RKO (cell line): ENCODE results near the gene NECTIN1.

ENCODE experiments used
- DNase-seq: peaks from one replicate; pipeline ENCODE4 v3.0.0-alpha.2; 2016; ENCODE audit warnings: low spot score

The NECTIN1 gene

DNA sequence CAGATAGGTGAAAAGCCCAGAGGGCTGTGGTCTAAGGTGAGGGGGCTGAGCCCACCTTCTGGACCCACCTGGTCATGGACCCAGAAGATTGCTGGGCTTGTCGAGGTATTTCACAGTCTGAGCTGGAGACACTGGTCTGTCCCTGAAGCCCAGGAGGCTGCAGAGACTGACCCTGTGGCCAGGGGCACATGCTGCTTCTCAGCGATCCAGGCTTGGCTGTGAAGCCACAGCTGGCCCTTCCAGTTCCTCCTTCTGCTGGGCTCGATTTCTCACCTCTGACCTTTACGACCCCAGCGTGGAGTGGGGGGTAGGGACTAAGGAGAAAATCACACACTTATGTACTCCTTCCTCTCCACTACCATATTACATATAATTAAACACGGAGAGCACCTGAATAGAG is 88.5 kb downstream of the NECTIN1 start:
- no peak for DNase-seq

GRCh38 chr11:119639642-119640205 is 89.3 kb downstream of the NECTIN1 start:
- no peak for DNase-seq

DNA sequence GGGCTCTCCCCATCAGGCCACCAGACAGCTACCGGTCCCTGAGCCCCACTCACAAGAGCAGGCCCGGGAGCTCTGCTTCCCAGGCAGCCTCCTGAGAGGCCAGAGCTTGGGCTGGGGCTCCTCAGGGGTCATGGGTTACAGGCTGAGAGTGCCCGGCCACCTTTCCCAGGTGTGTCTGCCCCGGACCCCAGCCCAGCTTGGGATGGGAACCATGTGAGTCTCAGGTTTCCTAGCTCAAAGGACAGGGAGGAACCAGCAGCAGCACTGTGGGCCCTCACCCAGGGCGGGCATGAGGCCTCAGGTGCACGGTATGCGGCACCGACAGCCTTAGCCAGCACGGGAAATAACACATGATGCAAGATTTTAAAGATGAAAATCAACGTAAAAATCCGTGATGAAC is 90.1 kb downstream of the NECTIN1 start:
- no peak for DNase-seq

GRCh38 chr11:119637481-119637880 is 91.5 kb downstream of the NECTIN1 start:
- no peak for DNase-seq

DNA sequence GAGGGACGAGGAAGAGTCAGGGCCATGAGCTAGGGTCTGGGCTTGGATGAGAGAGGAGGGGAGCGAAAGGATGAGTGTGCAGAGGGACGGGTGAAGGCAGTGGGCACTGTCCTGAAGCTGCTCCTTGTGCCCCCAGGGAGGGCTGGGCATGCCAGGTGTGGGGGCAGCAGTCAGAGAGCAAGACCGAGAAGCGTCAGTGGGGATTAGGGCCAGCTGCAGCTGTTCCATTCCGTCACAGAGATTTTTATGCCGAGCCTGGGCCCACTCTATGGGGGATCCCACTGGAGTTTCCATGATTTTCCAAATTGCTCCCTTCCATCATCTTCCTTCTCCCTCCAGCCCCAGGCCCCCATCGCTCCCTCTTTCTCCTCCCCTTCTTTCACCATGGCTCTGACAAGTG is 93.2 kb downstream of the NECTIN1 start:
- no peak for DNase-seq

DNA sequence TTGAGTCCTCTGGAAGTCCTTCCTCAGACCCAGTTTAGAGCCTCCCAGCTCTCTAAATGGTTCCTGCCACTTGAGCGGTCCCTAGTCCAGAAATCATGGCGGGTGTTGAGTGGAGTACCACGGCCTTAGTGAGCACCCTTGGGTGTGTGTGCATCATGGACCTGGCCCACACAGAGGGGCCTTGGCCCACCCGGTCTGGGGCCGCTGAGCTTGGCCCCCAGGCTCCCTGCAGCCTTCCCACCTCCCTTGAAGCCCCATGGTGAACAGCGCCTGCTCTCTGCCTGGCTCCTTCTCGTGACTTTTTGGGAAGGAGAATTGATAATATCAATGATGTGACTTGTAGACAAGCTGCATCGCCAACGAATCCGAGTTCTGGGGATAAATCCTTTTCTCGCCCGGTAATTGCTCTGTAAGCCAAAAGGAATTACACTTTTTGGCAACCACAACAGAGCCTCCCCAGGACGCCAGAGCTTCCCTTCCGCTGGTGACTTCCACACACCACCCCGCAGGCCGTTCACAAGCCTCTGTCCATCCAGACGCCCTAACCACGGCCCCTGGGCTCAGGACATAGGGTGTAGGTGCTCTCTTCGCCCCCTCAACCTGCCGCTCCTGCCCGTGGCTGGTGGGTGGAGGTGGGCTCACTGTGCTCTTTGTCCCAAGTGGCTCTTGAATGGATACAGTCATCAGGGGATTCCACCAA is 93.8 kb downstream of the NECTIN1 start:
- DNase-seq = no peak

DNA sequence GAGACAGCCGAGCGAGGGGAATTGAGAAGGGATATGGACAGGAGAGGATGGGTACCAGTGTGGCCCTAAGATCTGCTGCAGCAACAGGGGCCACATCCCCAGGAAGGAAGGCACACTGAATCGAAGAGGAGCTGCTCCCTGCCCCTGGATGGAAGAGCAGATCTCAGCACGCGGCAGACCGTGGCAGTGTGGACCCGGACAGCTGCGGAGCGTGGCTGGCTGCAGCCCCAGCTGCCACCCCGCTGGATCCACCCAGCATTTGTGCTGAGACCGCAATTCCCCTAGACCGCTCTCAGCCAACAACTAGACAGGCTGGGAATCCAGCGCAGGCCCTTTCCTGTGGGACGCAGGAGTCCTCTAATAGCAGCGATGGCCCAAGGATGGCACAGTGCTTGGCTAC is 94.7 kb downstream of the NECTIN1 start:
- no peak for DNase-seq

DNA sequence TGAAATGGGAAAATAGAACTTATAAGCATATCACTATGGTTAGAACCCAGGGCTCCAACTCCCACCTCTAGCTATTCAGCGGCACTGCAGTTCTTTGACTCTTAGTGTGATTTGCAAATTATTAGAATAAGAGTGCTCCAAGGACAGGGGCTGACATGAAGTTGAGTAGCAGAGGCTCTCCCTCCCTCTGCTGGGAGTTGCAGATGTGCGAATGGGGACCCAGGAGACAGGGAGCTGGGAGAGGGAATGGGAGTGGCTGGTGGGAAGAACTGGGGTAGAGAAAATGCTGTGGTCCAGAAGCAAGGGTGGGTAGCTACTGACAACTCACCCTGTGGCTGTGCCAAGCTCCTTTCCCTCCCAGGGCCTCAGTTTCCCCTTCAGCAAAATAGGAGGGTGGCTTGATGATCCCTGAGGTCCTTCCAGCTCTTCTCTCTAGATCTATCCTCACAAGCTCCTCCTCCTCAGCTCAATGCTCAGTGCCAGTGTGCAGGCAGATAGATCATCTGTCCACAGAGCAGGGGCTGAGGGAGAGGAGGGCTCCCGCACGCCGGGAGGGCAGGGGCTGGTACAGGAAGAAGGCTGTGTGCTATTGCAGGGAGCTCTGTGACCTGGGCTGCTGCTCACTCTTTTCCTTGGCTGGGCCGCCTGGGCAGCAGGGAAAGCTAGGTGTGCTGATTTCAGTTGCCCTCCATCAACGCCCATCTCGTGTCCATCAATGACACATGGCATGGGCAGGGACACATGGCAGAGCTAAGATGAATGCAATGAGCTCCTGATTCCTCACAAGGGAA is 99.0 kb downstream of the NECTIN1 start:
- DNase-seq = no peak

DNA sequence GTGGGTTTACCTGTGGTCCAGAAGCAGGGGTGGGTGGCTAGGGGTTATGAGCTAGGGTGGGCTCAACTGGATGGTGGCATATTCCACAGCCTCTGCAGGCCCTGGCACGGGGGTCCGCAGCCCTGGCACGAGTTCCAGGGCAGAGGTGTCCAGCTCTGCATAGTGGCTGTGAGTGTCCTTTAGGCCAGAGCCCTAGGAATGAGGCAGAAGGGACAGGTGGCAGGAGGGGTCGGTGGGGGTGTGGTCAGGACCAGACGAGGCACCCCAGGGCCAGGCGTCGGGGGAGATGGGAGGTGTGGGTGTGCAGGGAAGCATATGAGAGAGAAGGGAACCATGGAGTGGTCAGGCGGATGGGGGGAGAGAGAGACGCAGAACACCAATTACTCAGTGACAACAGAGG is 99.9 kb downstream of the NECTIN1 start:
- DNase-seq = no peak

- no peak for DNase-seq
These were observed 101.7 kb downstream of the NECTIN1 start for GRCh38 chr11:119627286-119627685.

GRCh38 chr11:119626871-119627270 is 102.1 kb downstream of the NECTIN1 start:
- no peak for DNase-seq

- DNase-seq = no peak
These were observed 102.7 kb downstream of the NECTIN1 start for GRCh38 chr11:119626197-119626841.

- DNase-seq = no peak
These were observed 103.6 kb downstream of the NECTIN1 start for GRCh38 chr11:119625206-119625978.

DNA sequence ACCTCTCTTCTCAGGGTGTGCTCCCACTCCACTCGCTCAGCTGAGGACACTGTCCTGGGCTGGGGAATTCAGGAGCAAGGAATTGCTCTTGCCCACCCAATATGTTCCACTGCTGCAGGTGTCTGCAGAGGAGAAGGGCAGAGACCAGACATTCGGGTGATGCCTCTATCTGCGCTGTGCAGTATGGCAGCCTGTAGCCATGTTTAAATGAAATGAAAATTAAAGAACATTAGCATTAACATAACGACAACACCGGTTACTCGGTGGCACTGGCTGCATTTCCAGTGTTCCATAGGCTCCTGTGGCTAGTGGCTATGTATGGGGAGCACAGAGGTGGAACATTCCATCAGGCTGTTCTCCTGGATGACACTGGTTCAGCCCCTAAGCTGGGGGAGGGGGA is 104.4 kb downstream of the NECTIN1 start:
- DNase-seq = no peak

DNA sequence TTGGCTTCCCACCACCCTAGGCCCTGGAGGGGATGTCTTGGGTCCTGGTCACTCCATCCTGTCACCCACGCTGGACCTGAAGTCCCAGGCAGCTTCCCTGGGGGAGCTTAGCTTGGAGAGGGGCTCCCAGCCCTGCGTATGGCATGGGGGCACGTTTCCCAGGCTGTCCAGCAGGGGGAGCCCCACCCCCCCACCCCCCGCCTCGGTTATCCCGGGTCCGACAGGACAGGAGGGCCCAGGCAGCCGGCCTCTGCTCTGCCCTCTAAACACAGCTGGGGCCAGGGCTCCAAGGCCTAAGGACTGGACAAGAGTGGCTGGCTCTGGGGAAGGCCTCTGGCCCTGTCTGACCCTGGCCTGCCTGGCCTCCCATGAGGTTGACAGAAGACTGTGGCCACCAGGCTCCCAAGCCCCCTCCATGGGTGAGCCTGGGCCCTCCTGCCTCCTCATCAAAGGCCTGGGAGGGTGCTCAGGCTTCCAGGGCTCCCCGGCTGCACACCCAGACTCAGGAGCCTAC is 104.8 kb downstream of the NECTIN1 start:
- no peak for DNase-seq

- DNase-seq = no peak
These were observed 105.3 kb downstream of the NECTIN1 start for GRCh38 chr11:119623682-119624081.

DNA sequence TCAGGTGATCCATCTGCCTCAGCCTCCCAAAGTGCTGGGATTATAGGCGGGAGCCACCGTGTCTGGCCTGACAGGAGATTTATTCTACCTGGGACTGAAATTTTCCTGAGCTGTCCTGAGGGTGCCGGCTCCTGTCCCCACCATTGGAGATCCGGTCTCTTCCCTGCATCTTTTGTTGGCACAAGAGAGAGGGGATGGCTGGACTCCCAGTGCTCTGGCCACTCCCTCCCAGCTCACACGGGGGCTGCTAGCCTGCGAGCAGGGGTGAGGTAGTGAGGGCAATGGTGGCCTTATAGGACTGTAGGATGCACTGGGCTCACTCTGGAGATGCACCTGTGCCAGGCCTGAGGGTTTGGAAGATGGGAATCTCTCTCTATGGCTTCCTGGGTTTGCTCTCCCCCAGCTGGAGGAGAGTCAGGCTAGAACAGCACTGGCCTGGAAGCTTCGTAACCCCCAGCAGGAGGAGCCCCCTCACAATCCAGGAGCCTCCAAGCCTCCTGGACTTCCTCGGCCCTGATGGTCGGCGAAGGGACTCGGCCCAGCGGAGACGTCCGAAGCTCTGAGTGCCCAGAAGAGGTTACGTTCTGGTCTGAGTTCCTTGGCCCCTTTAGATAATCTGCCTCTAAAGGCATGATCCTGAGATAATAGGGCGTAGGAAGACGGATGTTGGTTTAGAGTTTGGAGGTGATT is 106.4 kb downstream of the NECTIN1 start:
- no peak for DNase-seq

DNA sequence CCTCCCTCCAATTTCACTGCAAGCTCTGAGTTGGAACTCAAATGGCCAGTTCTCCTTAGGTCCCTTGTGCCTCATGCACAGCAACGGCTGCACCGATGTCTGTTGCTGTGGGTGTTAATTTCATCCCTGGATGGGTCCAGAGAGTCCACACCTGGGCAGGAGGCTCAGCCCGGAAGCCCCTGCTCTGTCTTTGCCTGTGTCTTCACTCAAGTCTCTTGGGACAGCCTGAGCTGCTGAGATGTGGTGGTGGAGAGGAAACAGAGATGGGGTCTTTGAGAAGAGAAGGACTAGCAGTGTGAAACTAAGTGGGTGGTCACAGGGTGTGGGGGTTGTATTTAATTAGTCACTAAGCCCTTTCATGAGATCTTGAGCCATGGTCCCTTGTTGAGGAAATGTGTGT is 109.3 kb downstream of the NECTIN1 start:
- no peak for DNase-seq

DNA sequence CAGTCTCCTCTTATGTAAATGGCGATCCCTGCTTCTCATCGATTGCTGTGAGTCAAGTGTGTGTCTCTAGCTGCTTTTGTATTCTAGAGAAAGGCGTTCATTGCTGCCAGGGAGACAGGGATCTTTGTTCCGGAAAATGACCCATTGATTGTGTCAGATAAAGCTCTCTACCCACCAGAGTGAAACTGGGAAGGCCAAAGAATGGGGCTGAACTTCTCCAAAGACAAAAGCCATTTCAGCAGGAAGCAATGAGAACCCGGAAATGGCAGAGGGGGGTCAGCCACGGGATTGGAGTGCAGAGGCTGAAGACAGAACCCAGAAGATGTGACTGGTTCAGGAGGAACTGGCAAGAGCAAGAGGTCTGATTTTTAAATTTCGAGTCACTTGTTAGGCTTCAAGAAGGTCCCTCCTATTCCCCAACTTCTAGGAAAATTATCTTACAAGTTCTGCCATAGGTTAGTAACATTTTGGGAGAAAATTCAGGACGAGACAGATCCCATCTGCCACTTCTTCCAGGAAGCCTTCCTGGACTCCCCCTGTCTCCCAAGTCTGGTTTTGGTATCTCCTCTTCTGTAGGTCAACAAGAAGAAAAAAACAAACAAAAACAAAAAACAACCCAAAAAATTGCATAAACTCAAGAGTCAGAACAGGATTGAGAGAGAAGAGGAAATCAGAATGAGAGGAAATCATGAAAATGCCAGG is 110.6 kb downstream of the NECTIN1 start:
- DNase-seq = no peak

DNA sequence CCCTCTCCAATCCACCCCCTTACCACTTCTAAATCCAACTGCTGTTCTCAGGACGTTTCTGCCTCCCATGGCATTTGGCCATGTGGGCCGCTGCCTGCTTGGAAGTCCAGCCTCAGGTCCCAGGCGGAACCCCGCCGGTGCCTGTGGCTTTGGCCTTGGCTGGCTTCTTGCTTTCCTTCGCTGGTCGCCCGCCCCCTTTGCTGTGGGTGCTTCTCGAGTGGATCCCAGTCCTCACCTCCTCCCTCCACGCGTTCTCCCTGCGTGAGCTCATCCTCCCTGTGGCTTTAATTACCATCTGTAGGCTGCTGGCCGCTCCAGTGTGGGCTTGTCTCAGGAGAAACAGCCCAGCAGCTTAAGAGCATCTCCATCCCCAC is 111.7 kb downstream of the NECTIN1 start:
- no peak for DNase-seq
